ENCODE measurements around the gene N4BP2L2.

The N4BP2L2 gene

DNA sequence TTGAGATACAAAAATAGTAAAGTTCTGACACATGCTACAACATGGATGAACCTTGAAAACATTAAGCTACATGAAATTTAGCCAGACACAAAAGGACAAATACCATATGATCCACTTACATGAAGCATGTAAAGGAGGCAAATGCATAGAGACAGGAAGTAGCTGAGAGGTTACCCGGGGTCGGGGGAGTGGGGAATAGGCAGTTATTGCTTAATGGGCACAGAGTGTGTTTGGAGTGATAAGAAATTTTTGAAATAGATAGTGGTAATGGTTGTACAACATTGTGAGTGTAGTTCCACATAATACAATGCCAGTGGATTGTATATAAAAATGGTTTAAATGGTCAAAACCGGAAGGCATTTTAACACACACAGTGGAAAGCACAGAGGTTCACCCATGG, 115.0 kb downstream of the N4BP2L2 start:
- no peak for DNase-seq

DNA sequence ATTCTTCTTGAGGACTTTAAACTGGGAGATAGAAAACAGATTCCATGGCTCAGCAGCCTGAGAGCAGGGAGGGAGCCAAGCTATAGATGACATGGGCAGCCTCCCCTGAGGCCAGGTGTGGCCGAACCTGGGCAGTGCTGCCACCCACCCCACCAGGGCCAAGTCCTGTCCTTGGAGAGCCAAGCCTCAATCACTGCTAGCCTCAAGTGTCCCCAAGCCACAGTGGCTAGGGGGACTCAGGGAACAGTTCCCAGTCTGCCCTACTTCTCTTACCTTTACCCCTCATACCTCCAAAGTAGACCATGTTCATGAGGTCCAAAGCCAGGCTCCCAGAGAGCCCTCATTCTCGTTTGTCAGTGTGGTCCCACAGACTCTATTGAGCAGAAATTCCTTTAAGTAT, 118.7 kb downstream of the N4BP2L2 start:
- DNase-seq: no peak

DNA sequence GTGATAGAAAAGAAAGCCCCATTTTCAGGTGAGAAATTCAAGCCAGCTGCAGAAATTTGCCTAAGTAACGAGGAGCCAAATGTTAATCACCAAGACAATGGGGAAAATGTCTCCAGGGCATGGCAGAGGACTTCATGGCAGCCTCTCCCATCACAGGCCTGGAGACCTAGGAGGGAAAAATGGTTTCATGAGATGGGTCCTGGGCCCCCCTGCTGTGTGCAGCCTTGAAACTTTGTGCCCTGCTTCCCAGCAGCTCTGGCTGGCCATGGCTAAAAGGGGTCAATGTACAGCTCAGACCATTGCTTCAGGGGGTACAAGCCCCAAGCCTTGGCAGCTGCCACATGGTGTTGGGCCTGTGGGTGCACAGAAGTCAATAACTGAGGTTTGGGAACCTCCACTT, 120.6 kb downstream of the N4BP2L2 start:
- DNase-seq: no peak

DNA sequence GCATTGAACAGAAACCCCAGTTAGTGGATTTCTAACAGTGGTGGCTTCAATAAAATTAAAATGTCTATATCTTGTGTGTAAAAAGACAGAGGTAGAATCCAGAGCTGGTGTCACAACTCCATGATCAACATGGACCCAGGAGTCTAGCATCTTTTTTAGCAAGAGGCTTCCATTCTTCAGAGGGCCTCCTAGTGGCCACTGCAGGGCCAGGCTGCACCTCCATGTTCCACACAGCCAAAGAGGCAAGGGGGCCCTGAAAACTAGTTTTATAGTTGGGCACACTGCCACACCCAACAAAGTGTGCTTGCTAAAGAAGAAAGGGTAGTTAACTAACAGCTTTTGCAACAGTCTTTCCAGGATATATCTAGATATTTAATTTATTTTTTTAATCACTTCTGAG, 123.6 kb downstream of the N4BP2L2 start:
- no peak for DNase-seq

DNA sequence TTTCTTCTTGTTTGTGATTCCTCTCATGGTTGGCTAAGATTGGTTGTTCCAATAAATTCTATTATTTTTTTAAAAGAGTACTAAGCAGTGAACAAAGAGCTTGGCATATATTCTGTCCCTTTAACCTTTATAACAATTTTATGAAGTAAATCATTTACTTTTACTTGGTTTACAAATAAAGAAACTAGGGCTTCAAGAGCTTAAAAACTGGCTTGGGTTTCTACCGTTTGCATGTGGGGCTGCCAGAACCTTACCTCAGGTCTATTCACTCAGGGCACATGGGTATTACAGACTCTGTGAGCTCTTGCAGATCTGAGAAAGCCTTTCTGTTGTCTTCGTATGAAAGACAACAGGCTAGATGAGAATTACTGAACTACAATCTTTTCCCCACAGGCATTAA, 124.0 kb downstream of the N4BP2L2 start:
- no peak for DNase-seq

DNA sequence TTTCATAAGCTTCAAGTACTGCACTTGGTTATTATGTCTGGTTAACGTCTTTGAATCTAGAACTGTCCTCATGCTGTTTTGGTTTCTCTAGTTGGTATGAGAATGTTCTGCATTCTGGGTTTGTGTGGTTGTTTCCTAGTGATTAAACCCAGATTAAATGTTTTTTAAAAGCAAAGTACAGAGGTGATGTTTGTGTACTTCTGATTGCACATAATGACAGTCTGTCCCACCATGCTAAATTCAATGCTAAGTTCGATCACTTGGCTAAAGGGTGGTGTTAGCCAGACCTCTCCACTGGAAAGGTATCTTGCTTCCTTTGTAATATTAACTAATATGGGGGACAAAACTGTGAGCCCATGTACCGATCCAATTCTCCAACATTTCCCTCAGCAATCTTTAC, 125.3 kb downstream of the N4BP2L2 start:
- no peak for DNase-seq

DNA sequence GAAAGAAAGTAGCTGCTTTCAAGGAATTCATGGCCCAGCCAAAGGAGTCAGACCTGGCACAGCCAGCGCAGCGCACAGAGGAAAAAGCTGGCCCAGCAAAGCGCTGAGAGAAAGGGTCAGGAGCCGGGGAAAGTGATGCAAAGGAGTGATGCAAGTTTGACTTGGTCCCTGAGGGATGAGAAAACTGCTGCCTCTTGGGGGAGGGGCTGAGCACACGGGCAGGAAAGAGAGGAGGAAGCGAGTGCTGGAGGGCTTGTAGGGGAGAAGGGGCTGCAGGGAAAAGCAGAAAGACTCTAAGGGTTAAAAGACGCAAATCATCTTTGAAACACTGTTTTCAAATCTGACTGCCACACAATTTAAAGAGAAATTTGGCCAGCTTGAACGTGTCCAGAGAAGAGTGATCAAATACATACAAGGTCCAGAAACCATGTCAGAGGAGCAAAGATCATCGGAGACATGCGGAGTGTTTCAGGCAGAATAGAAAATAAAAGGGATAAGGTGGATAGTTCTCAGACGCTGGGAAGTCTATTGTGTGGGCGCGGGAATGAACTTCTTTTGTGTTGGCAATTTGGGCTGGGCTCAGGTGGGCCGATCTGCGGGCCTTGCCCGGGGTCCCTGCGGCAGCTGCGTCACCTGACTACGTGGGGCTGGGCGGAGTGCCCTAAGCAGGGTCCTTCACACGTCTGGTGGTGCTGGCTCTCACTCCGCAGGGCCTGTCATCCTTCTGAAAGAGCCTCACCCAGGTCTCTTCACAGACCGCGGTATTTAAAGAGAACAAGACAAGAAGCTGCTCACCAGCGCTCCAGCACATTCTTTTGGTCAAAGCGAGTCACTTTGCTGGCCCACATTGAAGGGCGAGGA, 128.8 kb downstream of the N4BP2L2 start:
- no peak for DNase-seq

DNA sequence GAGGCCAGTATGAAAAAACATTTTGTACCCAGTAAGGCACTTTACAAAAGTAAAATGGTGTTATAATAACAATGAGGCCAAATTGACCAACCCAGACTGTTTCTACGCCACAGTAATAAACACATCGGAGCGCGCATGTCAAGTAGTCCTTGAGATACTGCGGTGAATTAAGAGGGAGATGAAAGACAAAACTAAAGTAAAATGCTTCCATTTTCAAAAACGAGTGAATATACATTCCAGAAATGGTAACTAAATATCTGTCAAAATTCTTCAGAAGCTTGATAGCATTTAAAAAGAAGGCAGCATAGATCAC, 129.6 kb downstream of the N4BP2L2 start:
- DNase-seq: no peak

DNA sequence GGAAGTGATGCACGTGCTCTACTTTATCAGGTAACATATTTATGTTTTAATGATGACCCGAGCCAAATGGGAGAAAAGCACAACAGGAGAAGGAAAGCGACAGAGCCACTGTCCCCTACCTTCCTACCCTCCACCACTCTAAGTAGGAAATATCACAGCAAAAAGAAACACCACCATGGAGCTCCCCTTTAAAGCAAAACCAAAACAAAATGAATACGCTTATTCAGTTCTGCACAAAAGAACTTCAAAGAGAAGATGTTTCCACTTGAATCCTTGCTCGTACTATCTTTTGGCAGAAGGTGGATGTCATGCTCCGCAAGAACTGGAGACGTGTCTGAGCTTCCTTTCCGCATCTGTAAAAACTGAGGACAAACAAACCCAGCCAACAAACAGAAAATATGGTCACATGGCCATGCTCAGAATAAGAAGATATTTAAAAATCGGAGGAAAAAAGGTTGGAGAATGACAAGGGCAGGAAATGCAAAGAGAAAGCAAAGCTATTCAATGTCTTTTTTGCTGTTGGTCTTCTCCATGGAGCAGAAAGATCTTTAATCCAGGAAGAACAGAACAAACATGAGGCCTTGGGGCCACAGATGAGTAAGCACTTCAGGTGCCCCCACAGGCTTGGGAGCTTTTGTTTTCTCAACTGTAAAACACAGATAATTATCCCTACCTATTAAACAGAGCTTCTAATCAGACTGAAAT, 130.1 kb downstream of the N4BP2L2 start:
- DNase-seq: no peak

DNA sequence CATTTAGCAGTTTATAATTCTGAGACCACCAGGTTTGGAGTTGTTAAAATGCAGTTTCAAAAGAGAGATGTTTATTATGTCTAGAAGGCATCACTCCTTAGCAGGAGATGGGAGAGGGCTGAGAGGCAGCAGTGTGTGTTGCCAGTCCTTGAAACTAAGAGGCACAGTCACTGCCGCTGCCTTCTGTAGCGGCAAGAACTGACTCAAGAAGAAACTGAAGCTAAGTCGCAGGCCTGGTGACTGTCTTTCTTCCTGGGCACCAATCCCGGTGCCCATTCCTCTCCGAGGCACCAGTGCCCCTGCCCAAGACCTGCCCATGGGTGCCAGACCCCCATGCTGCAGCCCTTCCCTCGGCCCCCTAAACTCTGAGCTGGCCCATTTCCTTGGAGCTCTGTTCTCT, 130.7 kb downstream of the N4BP2L2 start:
- DNase-seq: no peak

DNA sequence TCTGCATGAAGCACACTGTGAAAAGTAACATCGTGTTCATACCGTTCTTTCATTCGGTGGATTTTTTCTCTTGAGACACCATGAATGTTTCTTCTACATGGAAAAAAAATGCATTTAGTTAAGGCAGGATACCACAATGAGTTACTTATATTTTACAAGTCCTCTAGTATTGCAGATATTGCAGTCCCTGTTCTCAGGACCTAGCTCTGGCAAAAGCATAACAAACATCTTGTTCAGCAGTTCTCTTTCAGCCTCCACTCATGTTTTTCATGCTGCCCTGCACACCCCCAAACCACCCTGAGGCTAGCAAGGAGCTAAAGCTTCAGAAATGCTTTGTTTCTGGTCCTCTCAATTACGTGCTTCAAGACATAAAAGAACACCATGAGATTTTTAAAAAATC, 135.5 kb downstream of the N4BP2L2 start:
- no peak for DNase-seq

DNA sequence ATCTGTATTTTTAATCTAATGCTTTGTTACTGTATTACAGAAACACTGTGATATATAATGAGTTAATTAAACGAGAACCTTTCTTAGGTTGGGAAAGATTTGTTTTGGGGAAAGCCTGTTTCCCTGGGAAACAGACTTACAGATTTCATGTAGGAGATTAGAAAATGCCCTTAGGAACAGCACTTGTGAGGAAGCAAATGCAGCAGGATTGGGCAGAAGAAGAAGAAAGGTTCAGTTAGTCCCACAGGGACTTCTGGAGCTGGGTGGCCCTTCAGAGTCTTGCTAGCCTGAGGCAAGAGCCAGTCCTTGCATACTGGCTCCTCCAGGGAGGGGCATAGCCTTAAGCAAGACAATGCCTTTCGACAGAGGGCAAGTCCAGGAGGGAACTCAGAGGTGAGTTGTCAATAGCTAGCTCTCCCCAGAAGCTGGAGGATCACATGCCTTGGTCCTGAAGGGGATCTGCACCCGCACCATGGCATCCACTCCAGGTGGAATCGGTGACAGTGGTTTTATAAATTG, 147.4 kb downstream of the N4BP2L2 start:
- DNase-seq: no peak

DNA sequence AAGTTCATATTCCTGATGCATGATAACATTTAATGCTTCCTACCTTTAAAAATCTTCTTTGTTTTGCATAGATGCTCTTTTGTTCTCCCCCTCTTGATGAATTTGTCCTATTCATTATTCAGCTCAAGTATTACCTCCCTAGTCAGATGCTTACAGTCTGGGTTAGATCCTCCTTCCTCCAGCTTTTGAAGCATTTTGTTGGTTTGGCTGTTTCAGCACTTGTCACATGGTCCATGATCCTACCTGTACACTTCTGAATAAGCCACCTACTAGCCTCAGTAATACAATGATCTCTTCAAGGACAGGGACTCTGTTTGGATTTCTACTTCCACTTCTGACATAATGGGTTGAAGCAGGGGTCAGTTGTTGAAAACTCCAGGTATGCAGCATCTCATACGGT, 148.1 kb downstream of the N4BP2L2 start:
- no peak for DNase-seq

DNA sequence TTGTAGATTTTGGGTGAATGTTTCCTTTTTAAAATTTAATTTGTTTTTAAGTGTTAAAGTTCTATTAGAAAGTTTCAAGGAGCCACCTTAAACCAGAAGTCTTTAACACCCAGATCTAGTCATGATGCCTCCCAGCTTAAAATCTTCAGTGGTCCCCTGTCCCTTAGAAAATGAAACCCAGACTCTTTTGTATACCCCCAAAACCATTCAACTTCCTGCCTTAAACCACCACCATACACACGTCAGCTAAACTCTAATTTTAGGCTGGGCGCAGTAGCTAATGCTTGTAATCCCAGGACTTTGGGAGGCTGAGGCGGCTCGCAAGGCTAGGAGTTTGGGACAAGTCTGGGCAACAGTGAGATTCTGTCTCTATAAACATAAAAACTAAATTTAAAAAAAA, 148.5 kb downstream of the N4BP2L2 start:
- no peak for DNase-seq

DNA sequence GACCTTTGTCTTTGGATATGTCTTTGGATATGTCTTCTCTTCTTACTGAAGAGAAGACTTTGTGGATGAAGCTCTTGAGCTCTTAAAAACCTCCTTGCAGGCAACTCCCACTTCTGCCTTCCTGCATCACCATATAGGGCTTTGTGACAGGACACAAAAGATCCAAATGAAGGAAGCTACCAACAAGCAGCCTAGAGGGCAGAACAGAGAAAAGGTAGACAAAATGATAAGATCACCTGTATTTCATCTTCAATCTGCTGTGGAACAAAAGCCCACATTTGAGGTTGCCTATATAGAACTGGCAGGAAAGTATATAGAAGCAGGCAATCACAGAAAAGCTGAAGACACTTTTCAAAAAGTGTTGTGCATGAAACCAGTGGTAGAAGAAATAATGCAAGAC, 153.2 kb downstream of the N4BP2L2 start:
- DNase-seq: no peak

DNA sequence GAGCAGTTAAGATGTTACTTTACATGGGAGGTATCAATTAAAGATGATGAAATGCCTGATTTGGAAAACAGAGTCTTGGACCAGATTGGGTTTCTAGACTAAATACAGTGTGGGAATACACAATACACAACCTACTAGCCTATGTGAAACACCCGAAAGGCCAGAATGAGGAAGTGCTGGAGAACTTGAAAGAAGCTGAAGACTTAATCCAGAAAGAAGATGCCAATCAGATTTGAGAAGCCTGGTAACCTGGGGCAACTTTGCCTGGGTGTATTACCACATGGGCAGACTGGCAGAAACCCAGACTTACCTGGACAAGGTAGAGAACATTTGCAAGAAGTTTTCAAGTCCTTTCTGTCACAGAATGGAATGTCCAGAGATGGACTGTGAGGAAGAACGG, 153.9 kb downstream of the N4BP2L2 start:
- no peak for DNase-seq

DNA sequence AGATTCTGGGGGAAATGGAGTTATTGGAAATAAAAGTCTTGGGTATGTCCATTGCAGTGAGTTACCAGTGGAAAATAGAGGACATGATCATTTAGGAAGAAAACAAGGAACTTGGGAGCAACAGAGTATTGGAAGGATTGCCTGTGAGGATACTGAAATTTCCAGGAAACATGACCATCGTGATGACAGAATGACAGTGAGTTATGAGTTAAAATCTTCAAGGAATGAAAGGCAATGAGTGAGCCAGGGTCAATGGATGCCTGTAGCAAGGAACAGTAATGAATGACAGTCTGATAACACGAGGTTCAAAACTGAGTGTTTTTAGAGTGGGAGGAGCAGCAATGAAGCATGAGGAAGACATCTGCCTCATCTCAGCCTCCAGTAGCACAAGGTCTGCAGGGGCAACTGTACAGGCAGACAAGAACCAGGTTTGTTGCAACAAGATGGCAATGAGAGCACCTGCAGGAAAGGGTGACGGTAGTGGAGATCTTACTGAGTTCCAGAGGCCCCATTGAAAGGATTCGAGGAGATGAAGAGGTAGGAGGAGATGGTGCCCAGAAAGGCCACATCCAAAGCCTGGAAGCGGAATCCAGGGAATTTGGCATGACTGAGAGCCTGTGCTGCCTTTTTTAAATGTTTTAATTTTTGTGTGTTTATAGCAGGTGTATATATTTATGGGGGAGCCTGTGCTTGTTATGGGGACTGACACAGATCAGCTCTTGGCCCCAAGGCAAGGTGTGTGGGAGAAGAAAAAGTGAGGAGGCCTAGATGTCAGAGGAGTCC, 154.6 kb downstream of the N4BP2L2 start:
- DNase-seq: no peak

Measured in cerebellar nuclear complex (tissue), 1 donor.